Brain microvascular endothelial cell (primary cell): Measurements from ENCODE around the gene FAM171A2.
"Not testable (repeated sequence)": the region's sequence is repeated elsewhere in the genome, so short reads cannot be mapped to it uniquely, and the experiment has no call there.

Experiments used
- DNase-seq: peaks from one replicate; pipeline ENCODE4 v3.0.0-alpha.2; 2020
- H3K27ac ChIP-seq: fragments of 250-450 bp; sonication (Bioruptor Pico); 2 replicates; pipeline ENCODE4 v1.5.1; 2020; ENCODE audit warnings: mild to moderate bottlenecking, moderate library complexity
- H3K27me3 ChIP-seq: fragments of 250-450 bp; sonication (Bioruptor Pico); replicated peaks from 2 replicates; pipeline ENCODE4 v1.5.1; 2020; ENCODE audit warnings: mild to moderate bottlenecking
- H3K36me3 ChIP-seq: fragments of 250-450 bp; sonication (Bioruptor Pico); replicated peaks from 2 replicates; pipeline ENCODE4 v1.5.1; 2020; ENCODE audit warnings: mild to moderate bottlenecking
- H3K4me3 ChIP-seq: 2 replicates; pipeline ENCODE4 v1.5.1; 2011; ENCODE audit warnings: low read depth, mild to moderate bottlenecking, control low read depth, low read length, moderate library complexity
- CTCF ChIP-seq: IDR thresholded peaks from 2 replicates; pipeline ENCODE4 v1.5.1; 2011; ENCODE audit warnings: low read depth, mild to moderate bottlenecking, moderate library complexity, low read length, control low read depth, inconsistent platforms; ENCODE audit errors: missing control alignments
- in situ Hi-C: cut with HindIII; loops from 2 replicates; pipeline ENCODE4 v1.10.0; 2017; ENCODE audit warnings: low sequenced_read_pairs, low pct_ligation_motif_present

Gene FAM171A2

GRCh38 chr17:44334315-44334714, 29.3 kb downstream of the FAM171A2 start:
- DNase-seq: no peak
- no peak overlapping the region for H3K4me3 ChIP-seq
- TF ChIP-seq CTCF: no peak
- in situ Hi-C loops: no loop called here
- peaks cover 2% of the 10 kb centered on the region for H3K27me3 ChIP-seq
- no peak overlapping the region for H3K27ac ChIP-seq
- no peaks in the 10 kb centered on the region for H3K36me3 ChIP-seq

GRCh38 chr17:44333371-44333770, 30.3 kb downstream of the FAM171A2 start:
- DNase-seq: no peak

GRCh38 chr17:44331249-44331760, 32.3 kb downstream of the FAM171A2 start:
- peak; percentile 83 for TF ChIP-seq CTCF

More at GRCh38 chr17:44333371-44333770, 30.3 kb downstream of the FAM171A2 start:
- H3K27ac ChIP-seq: no peak overlapping the region
- no peak overlapping the region for H3K4me3 ChIP-seq
- peaks cover 2% of the 10 kb centered on the region for H3K27me3 ChIP-seq
- no peak for TF ChIP-seq CTCF
- H3K36me3 ChIP-seq: no peaks in the 10 kb centered on the region
- in situ Hi-C loops: no loop called here

GRCh38 chr17:44330263-44330662, 33.4 kb downstream of the FAM171A2 start:
- H3K27me3 ChIP-seq, H3K27ac ChIP-seq, in situ Hi-C loops, DNase-seq, H3K36me3 ChIP-seq, H3K4me3 ChIP-seq: not testable (repeated sequence)

More at GRCh38 chr17:44331249-44331760, 32.3 kb downstream of the FAM171A2 start:
- Histone ChIP-seq H3K4me3 (no peak overlapping the region), H3K27me3 (peaks cover 2% of the 10 kb centered on the region), H3K27ac (no peak overlapping the region), H3K36me3 (no peaks in the 10 kb centered on the region)
- peak; percentile 60 for DNase-seq
- in situ Hi-C loops: no loop called here

- in situ Hi-C loops: loop anchor here (10.0 kb wide), 1 partner anchor 125 kb away; no protein-coding TSS in a partner anchor
- not testable (repeated sequence) for H3K27me3 ChIP-seq, DNase-seq, H3K36me3 ChIP-seq, H3K4me3 ChIP-seq, H3K27ac ChIP-seq
These were observed 34.1 kb downstream of the FAM171A2 start for GRCh38 chr17:44329516-44329915.

GRCh38 chr17:44327715-44328449, 35.8 kb downstream of the FAM171A2 start:
- H3K4me3 ChIP-seq: no peak overlapping the region
- no peak for DNase-seq
- no peaks in the 10 kb centered on the region for H3K27me3 ChIP-seq
- in situ Hi-C loops: loop anchor here (10.0 kb wide), 1 partner anchor 123 kb away; no protein-coding TSS in a partner anchor
- no peak for TF ChIP-seq CTCF
- no peak overlapping the region for H3K27ac ChIP-seq
- no peaks in the 10 kb centered on the region for H3K36me3 ChIP-seq
